T-helper 17 cell (primary cell): ENCODE measurements around the gene ZNF286A. TPM values are rescaled to one million over a fixed set of nuclear protein-coding genes. Genes with fewer than 3 reads are reported as not detected.
"Not testable (repeated sequence)": the region's sequence is repeated elsewhere in the genome, so short reads cannot be mapped to it uniquely, and the experiment has no call there.

Experiments used
- ATAC-seq: fragments of 150-1000 bp; cut with Tn5 transposase; 2 replicates; pipeline ENCODE4 v1.10.0; 2021; ENCODE audit warnings: mild to moderate bottlenecking, moderate library complexity
- DNase-seq, 3 donors: peaks; one replicate each; pipeline versions ENCODE4 v3.0.0 to v3.0.0-alpha.2; 2020 to 2021
- H3K9me3 ChIP-seq: one replicate; pipeline ENCODE4 v1.7.0; 2013; ENCODE audit warnings: low read length, mild to moderate bottlenecking; ENCODE audit not compliant: control insufficient read depth, poor library complexity, severe bottlenecking
- H3K27ac Mint-ChIP-seq: one replicate; pipeline ENCODE4 v1.8.0; 2022; ENCODE audit warnings: mild to moderate bottlenecking, moderate library complexity, mixed read lengths
- H3K27me3 Mint-ChIP-seq: one replicate; pipeline ENCODE4 v1.8.0; 2022; ENCODE audit warnings: mixed read lengths
- H3K36me3 Mint-ChIP-seq: one replicate; pipeline ENCODE4 v1.8.0; 2022; ENCODE audit warnings: low read depth, mixed read lengths
- H3K4me1 Mint-ChIP-seq: one replicate; pipeline ENCODE4 v1.8.0; 2022; ENCODE audit warnings: mild to moderate bottlenecking, mixed read lengths
- H3K4me3 Mint-ChIP-seq: one replicate; pipeline ENCODE4 v1.8.0; 2022; ENCODE audit warnings: mild to moderate bottlenecking, moderate library complexity, mixed read lengths
- total RNA-seq, 4 donors: library from RNA in 2 of 4; stranded (reverse) in 2 of 4; gene quantifications; one replicate each; pipeline ENCODE4 v1.2.3 and lab custom pipeline; 2022 to 2026

The ZNF286A gene
- total RNA-seq, 2 donors from 2014 or later: 14.9 to 19.6 TPM

DNA sequence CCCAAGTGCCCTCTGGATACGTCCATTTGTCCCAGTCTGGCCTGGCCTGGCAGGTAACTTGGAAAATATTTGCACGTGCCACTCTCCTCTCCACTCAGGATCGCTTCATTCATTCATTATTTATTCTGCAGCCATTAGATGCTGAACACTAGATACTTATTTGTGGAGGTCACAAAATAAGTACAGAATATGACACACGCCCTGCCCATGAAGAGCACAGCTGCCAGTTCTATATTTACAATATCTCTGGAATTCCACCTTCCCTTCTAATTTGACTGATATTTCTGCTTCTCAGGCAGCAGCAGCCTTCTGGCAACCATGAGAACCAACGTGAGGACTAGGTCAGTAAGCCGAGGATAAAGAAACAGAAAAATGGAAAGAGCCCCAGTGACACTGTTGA lies 36.4 kb upstream of the ZNF286A start:
- Mint-ChIP-seq H3K4me1 (peaks cover 6% of the 10 kb centered on the region), H3K4me3 (no peak overlapping the region), H3K36me3 (peaks cover 16% of the 10 kb centered on the region), H3K27me3 (no peaks in the 10 kb centered on the region), H3K27ac (no peak overlapping the region)
- no peaks in the 10 kb centered on the region for H3K9me3 ChIP-seq
- ATAC-seq (no peak), DNase-seq (no peak)

DNA sequence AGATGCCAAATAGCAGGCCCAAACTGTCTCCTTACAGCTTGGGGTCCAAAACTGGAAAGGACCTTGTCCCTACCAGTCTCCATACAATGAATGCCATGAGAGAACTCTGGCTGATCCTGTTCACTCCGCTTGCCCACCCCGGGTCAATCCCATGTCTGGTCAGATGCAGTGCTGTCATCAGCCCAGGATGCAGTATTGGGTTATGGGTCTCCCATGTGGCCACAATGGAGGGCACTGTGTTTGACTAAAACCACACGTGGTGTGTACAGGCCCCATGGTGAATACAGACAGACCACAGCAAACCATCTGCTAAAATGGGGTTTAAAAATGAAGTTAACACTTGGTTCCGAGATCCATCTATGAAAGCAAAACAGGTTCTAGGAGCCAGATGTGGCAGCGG lies 35.9 kb upstream of the ZNF286A start:
- ATAC-seq: no peak
- Mint-ChIP-seq H3K4me3 (no peak overlapping the region), H3K4me1 (peaks cover 6% of the 10 kb centered on the region), H3K36me3 (peaks cover 16% of the 10 kb centered on the region), H3K27me3 (no peaks in the 10 kb centered on the region), H3K27ac (no peak overlapping the region)
- DNase-seq: no peak
- no peaks in the 10 kb centered on the region for H3K9me3 ChIP-seq

DNA sequence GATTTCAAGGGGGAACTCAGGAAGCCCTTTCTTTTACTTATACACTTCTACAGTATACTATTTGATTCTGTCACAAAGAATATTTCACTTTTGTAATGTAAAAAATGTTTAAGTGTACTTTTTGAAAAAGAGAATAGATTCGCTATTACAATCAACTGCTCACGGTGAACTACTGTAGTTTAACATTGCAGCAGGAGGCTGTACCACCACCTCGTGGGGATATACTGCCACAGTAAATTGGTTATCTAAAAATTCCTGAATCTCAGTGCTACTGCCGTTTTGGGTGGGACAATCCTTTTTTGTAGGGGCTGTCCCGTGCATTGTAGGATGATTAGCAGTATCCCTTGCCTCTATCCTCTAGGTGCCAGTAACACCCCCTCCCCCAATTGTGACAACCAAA lies 30.0 kb upstream of the ZNF286A start:
- not testable (repeated sequence) for H3K27ac Mint-ChIP-seq, H3K9me3 ChIP-seq, DNase-seq, H3K4me3 Mint-ChIP-seq, H3K4me1 Mint-ChIP-seq, ATAC-seq, H3K27me3 Mint-ChIP-seq
- H3K36me3 Mint-ChIP-seq: peaks cover 10% of the 10 kb centered on the region

DNA sequence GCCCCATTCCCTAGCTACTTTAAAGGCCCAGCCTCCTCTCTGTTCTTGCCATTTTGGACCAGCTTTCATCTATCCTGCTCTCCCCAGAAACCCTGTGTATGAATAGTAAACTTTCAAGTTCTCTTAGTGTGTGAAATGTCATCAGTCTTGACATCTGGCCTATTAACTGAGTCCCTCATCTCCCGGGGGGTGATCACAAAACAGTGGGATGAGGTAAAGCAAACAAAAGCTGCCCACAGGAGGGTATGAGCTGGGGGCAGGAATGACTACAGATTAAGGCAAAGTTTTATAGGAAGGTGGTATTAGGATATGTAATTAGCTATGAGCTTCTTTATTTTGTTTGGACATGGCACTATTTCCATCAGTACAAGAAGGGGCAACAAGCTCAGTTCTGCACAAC lies 24.9 kb upstream of the ZNF286A start:
- H3K36me3 Mint-ChIP-seq, H3K27ac Mint-ChIP-seq, ATAC-seq, H3K4me1 Mint-ChIP-seq, H3K27me3 Mint-ChIP-seq, H3K9me3 ChIP-seq, H3K4me3 Mint-ChIP-seq, DNase-seq: not testable (repeated sequence)

DNA sequence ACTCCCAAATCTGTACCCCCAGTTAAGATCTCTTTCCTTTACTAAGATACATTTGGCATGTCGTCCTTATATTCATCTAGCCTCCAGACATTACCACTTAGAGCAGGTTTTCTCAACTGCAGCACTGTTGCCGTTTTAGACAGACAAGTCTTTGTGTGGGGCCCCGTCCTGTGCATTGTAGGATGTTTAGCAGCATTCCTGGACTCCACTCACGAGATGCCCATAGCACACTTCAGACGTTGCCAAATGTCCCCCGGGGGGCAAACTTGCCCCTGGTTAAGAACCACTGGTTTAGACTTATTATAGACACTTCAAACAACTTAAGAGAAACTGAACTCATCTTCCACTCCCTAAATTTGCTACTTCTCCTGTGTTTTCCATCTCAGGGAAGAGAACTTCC lies 23.6 kb upstream of the ZNF286A start:
- not testable (repeated sequence) for H3K9me3 ChIP-seq, DNase-seq, H3K36me3 Mint-ChIP-seq, H3K27ac Mint-ChIP-seq, ATAC-seq, H3K4me1 Mint-ChIP-seq, H3K27me3 Mint-ChIP-seq, H3K4me3 Mint-ChIP-seq

DNA sequence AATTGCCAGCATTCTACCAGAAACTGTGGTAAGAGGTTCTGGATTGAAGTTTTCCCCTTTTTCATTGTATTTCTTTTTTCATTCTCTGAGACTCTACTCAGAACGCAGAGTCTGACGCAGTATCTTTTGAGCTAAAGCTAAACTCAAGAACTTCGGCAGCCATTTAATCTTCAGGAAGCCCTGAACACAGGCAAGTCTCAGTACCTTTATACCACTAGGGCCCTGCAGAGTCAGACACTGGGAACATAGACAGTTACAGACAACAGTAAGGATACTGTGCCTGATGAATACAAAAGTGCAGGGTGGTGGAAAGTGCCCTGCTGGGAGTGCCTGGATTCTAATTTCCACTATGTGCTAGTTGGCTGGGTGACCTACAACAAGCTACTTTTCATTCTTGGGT lies 16.4 kb upstream of the ZNF286A start:
- peak overlapping the region; percentile 86 for H3K27ac Mint-ChIP-seq
- peak; percentile 35 for ATAC-seq
- not testable (repeated sequence) for H3K9me3 ChIP-seq, H3K27me3 Mint-ChIP-seq, DNase-seq, H3K36me3 Mint-ChIP-seq
- H3K4me3 Mint-ChIP-seq: peak overlapping the region; percentile 94
- peaks cover 11% of the 10 kb centered on the region for H3K4me1 Mint-ChIP-seq

DNA sequence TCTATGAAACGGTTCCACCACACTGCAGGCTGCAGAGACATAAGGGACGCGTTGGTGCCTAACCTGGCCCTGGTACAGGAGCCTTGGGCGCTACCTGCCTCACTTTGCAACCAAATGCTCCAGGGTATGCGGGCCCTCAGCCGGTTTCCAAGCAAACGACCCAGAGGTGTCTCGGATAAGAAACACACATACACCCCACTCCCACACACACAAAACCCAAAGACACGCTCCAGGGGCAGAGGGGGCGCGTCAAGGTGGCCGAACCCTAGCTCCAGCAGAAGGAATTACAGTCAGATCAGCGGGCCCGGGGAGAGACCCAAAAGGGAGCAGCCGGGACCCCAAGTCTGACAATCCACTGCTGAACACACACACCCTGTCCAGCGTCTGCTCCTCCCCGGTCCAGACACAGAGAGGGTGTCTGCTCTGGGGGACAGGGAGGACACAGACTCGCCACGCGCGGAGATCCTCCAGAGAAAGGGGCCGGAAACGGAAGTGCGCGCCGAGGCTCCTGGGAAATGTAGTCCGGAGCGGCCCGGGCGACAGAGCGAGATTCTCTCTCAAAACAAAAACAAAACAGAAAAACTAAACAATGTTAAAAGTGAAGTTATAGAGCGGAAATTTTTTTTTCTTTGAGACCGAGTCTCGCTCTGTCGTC lies 15.6 kb upstream of the ZNF286A start, which contains the start of gene TRIM16:
TRIM16 (minus strand) TSS at position 488 of the 655 bp plus-strand sequence. CDS start 32,702 bp downstream, outside the sequence.
- DNase-seq: peak; percentile 69 to 72 (median 71)
- peak within 1 kb of the TSS; percentile 94 for H3K4me3 Mint-ChIP-seq
- peak within 1 kb of the TSS; percentile 86 for H3K27ac Mint-ChIP-seq
- H3K27me3 Mint-ChIP-seq, H3K36me3 Mint-ChIP-seq, H3K9me3 ChIP-seq: not testable (repeated sequence)
- H3K4me1 Mint-ChIP-seq: peaks cover 11% of the 10 kb centered on the region
- ATAC-seq: peak; percentile 95

DNA sequence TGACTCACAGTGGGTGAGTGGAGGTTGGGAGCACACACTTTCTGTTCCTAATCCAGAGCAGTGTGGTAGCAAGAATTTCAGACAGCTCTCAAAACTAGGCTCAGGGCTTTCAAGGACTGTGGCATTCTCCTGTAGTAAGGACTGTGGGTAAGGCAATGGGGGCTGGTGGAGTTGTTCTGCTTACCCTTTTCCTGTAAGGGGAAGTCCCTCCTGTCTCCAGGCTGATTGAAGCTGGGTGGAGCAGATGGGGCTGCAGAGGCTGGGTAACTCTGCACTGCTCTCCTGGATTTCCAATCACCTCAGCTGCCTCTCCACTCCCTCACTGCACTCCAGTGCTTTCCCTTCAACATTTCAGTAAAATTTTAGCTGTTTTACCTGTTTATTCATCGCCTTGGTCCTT lies 12.1 kb upstream of the ZNF286A start:
- DNase-seq, H3K27ac Mint-ChIP-seq, H3K4me3 Mint-ChIP-seq, H3K27me3 Mint-ChIP-seq, ATAC-seq, H3K36me3 Mint-ChIP-seq, H3K9me3 ChIP-seq: not testable (repeated sequence)
- H3K4me1 Mint-ChIP-seq: peaks cover 11% of the 10 kb centered on the region

DNA sequence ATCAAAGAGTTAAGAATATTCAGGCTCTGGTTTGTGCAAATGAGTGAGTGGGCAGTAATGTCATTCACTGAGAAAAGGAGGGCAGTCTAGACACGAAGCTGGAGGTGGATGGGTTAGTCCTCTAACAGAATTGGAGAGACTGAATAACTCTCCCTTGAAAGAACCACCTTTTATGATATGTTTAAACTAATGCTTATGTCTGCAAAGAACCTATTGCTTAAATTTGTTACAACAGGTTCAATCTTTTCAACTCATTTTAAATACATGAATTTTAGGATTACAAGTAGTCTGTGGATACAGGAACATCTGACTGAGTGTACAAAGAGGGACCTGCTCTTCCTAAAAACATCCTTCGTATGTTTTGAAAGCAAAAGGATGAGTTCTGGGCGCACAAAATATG lies 585 bp upstream of the ZNF286A start:
- not testable (repeated sequence) for DNase-seq, ATAC-seq, H3K27me3 Mint-ChIP-seq, H3K9me3 ChIP-seq, H3K4me1 Mint-ChIP-seq, H3K36me3 Mint-ChIP-seq
- peak overlapping the region; percentile 95 for H3K27ac Mint-ChIP-seq
- H3K4me3 Mint-ChIP-seq: peak overlapping the region; percentile 98

DNA sequence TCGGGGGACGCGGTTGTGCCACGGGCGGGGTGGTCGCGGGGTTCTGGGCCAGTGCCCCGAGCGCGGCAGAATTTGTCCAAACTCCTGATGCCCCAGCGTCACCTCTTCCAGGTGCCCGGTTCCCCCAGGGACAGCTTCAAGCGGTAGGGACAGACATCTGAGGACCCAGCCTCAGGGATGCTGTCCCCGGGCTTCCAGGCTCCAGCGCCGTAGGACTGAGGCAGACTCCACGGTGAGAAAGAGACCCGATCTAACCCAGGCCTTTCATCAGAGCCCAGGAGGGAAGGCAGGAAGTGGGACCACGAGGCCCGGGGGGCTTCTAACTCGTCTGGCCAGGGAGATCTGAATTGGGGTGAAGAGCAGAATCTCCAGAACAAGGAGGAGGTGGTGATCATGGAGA lies 385 bp downstream of the ZNF286A start:
- peak; percentile 2 for ATAC-seq
- not testable (repeated sequence) for DNase-seq, H3K4me1 Mint-ChIP-seq, H3K36me3 Mint-ChIP-seq, H3K27me3 Mint-ChIP-seq, H3K9me3 ChIP-seq
- Mint-ChIP-seq H3K4me3 (peak overlapping the region; percentile 98), H3K27ac (peak overlapping the region; percentile 95)

DNA sequence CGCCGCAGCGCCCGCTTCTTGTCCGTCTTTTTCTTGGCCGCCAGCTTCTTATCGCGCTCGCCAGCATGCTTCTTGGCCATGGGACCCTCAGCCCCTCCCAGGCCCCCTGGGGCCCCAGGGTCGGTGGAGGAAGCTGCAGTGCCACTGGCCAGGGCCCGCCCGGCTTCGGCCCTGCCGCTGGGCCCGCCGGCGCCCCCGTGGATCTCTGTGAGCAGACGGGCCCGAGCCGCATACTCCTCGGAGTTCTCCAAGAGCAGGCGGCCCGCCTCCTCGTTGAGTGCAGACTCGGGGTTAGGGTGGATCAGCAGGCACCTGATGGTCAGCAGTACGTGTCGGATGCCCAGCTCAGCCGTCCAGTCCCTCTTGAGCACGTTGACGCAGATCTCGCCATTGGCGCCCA lies 4.7 kb downstream of the ZNF286A start:
- H3K27ac Mint-ChIP-seq, H3K36me3 Mint-ChIP-seq, H3K27me3 Mint-ChIP-seq, ATAC-seq, H3K4me1 Mint-ChIP-seq, H3K4me3 Mint-ChIP-seq, H3K9me3 ChIP-seq, DNase-seq: not testable (repeated sequence)

DNA sequence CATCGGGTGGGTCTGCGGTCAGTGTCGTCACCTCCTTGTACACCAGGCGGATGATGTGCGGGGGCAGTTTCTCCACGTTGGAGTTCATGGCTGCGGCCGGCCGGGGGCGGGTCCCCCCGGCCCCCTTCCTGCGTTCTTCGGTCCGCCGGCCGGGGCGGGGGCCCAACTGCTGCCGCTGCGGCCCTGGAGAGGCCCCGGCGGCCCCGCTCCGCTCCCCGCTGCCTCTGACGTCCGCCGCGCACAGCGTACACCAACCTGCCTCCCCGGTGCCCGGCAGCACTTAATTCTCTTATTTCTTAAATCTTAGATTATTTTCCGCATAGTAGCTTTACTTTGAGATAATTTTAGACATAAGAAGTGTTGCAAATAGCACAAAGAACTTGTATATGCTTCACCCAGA lies 5.3 kb downstream of the ZNF286A start:
- not testable (repeated sequence) for H3K4me1 Mint-ChIP-seq, H3K9me3 ChIP-seq, H3K27me3 Mint-ChIP-seq, ATAC-seq, DNase-seq, H3K27ac Mint-ChIP-seq, H3K4me3 Mint-ChIP-seq, H3K36me3 Mint-ChIP-seq

DNA sequence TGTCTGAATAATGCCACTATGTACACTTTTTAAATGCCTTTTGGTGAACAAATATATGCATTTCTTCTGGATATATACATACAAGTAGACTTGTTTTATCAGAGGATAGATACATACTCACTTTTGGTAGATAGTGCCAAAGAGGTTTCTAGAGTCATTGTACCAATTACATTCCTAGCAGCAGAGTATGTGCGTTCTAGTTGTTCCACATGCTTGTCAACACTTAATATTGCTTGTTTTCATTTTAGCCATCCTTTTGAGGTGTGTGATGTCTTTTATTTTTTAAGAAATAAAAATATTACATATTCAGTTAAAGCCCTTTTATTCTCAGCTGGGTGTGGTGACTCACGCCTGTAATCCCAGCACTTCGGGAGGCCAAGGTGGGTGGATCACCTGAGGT lies 9.3 kb downstream of the ZNF286A start:
- H3K36me3 Mint-ChIP-seq, H3K27ac Mint-ChIP-seq, H3K4me3 Mint-ChIP-seq, H3K9me3 ChIP-seq, H3K27me3 Mint-ChIP-seq, ATAC-seq, H3K4me1 Mint-ChIP-seq, DNase-seq: not testable (repeated sequence)
